Measurements from ENCODE around the gene MGLL. TPM values are rescaled to one million over a fixed set of nuclear protein-coding genes. Genes with fewer than 3 reads are reported as not detected.

Gene MGLL
- total and polyA plus RNA-seq, 8 donors = 3.3 to 11.4 (median 6.6) TPM

GRCh38 chr3:127734754-127735473 is 87.4 kb downstream of the MGLL start:
- H3K9me3 ChIP-seq = no peaks in the 10 kb centered on the region
- peaks cover 0 to 13% (median 0%) of the 10 kb centered on the region in 3 donors for H3K4me1 ChIP-seq
- no peak for TF ChIP-seq CTCF (IDR thresholded peaks at IDR 0.05)
- H3K27me3 ChIP-seq = no peaks in the 10 kb centered on the region
- intact Hi-C loops (cut with DNase I) = no loop called here
- DNase-seq (no peak), FAIRE-seq (no peak), ATAC-seq (peak in 3 of 4 donors; percentile 29 to 62 (median 61))
- no peak overlapping the region for H3K4me3 ChIP-seq
- H3K27ac ChIP-seq = peak overlapping the region in 1 of 4 donors; percentile 28
- H3K36me3 ChIP-seq = no peaks in the 10 kb centered on the region
- WGBS, 2 donors = 73 to 74% methylated on average over 8 of the region's 8 CpGs

GRCh38 chr3:127734181-127734720 is 88.1 kb downstream of the MGLL start:
- 90 to 97% methylated on average over 12 of the region's 12 CpGs for WGBS, 2 donors
- Histone ChIP-seq H3K9me3 (no peaks in the 10 kb centered on the region), H3K27me3 (no peaks in the 10 kb centered on the region), H3K36me3 (no peaks in the 10 kb centered on the region), H3K27ac (peak overlapping the region in 1 of 4 donors; percentile 28), H3K4me3 (no peak overlapping the region), H3K4me1 (peaks cover 0 to 13% (median 0%) of the 10 kb centered on the region in 3 donors)
- no peak for FAIRE-seq
- no peak for DNase-seq
- no peak for ATAC-seq
- intact Hi-C loops (cut with DNase I) = no loop called here
- TF ChIP-seq CTCF (IDR thresholded peaks at IDR 0.05) = no peak

GRCh38 chr3:127733781-127734180 is 88.5 kb downstream of the MGLL start:
- ATAC-seq (no peak), FAIRE-seq (no peak), DNase-seq (no peak)
- Histone ChIP-seq H3K27ac (no peak overlapping the region), H3K4me3 (no peak overlapping the region), H3K36me3 (no peaks in the 10 kb centered on the region), H3K4me1 (peaks cover 0 to 13% (median 0%) of the 10 kb centered on the region in 3 donors), H3K9me3 (no peaks in the 10 kb centered on the region), H3K27me3 (no peaks in the 10 kb centered on the region)
- no peak for TF ChIP-seq CTCF (IDR thresholded peaks at IDR 0.05)
- intact Hi-C loops (cut with DNase I) = no loop called here
- 85% methylated on average over 10 of the region's 10 CpGs for WGBS, 2 donors

GRCh38 chr3:127732879-127733350 is 89.4 kb downstream of the MGLL start:
- H3K27ac ChIP-seq = no peak overlapping the region
- peaks cover 0 to 11% (median 0%) of the 10 kb centered on the region in 3 donors for H3K4me1 ChIP-seq
- WGBS, 2 donors = 59 to 64% methylated on average over 9 of the region's 9 CpGs
- H3K4me3 ChIP-seq = no peak overlapping the region
- no peak for FAIRE-seq
- DNase-seq = no peak
- intact Hi-C loops (cut with DNase I) = no loop called here
- ATAC-seq = no peak
- TF ChIP-seq CTCF (IDR thresholded peaks at IDR 0.05) = no peak
- H3K27me3 ChIP-seq = no peaks in the 10 kb centered on the region
- no peaks in the 10 kb centered on the region for H3K36me3 ChIP-seq
- H3K9me3 ChIP-seq = no peaks in the 10 kb centered on the region

- no peaks in the 10 kb centered on the region for H3K9me3 ChIP-seq
- intact Hi-C loops (cut with DNase I) = no loop called here
- TF ChIP-seq CTCF (IDR thresholded peaks at IDR 0.05) = no peak
- DNase-seq (no peak), FAIRE-seq (no peak), ATAC-seq (no peak)
- H3K4me1 ChIP-seq = peaks cover 0 to 9% (median 0%) of the 10 kb centered on the region in 3 donors
- no peak overlapping the region for H3K27ac ChIP-seq
- no peak overlapping the region for H3K4me3 ChIP-seq
- 75 to 76% methylated on average over 4 of the region's 4 CpGs for WGBS, 2 donors
- H3K36me3 ChIP-seq = no peaks in the 10 kb centered on the region
- no peaks in the 10 kb centered on the region for H3K27me3 ChIP-seq
These were observed 90.0 kb downstream of the MGLL start for GRCh38 chr3:127732303-127732702.

All from pancreas (tissue), 10 donors.